ENCODE measurements around the gene DRAM1.
"Not testable (repeated sequence)": the region's sequence is repeated elsewhere in the genome, so short reads cannot be mapped to it uniquely, and the experiment has no call there.

Gene DRAM1

DNA sequence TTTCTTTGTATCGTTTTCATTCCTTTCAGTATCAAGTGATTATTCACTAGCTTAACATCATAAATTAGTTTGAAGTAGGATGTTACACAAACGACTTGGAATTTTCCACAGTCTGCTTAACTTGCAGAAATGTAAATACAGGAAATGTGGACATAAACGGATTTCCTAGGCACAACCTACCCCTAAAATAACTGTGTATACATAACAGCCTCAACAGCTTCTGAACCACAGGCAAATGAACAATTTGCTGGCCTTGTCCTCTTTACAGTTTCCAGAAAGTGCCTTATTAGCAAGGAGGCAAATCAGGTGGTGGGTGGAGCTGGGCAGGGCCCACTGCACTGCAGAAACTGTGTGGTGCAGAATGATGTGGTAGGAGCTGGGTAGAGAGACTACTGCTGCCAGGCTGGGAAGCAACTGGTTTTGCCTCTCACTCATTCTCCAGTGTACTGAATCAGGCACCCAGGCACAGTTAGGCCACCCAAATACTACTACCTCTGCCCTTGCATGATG is 14.1 kb downstream of the DRAM1 start:
- no peak for DNase-seq (ENCODE audit: low read depth, low spot score)
- H3K27ac ChIP-seq, result peak overlapping the region; percentile 45

DNA sequence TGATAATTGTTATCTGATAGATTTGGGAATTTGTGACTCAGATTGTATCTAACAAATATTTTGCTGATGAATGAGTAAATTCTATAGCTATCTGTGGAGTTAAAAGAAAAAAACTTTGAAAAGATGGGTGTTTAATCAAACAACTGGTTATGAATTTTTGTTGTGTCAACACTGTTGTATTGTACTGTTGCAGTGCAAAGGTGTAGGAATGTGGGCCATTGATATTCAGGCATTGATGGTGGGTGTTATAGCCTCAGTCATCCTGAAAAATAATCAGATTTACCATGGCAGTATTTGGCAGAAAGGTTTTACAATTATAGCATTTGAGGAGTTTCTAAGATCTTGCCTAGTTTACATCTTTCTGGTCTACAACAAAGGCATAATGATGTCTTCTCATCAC is 15.4 kb downstream of the DRAM1 start:
- H3K27ac ChIP-seq, result no peak overlapping the region
- no peak for DNase-seq (ENCODE audit: low read depth, low spot score)

DNA sequence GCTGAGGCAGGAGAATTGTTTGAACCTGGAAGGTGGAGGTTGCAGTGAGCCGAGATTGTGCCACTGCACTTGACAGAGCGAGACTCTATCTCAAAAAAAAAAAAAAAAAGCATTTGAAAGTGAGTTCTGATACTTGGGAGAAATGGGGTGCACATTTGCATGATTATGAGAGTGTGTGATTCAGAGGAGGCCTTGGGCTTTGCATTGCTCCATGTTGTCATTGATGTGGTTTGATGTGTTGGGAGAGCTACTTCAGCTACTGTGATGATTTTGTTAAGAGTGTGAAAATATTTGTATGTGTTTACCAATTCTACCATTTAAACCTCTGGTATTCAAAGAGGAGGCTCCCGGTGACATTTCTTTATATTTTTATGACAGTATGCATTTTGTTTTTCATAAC is 24.4 kb downstream of the DRAM1 start:
- no peak overlapping the region for H3K27ac ChIP-seq
- DNase-seq (ENCODE audit: low read depth, low spot score), result no peak

DNA sequence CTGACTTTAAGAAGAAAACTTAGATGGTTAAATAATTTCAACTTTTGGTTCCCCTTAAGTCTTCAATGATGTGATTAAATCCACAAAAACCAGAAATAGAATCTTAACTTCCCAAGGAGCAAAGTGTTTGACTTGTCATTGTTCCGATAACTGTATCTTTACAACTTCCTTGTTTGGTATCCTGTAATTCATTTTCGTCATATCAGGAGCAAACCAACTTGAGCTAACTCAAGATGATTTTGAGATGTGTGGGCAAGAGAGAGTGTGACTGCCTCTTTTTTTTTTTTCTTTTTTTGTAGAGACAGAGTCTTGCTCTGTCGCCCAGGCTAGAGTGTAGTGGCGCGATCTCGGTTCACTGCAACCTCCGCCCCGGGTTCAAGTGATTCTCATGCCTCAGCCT is 25.3 kb downstream of the DRAM1 start:
- no peak overlapping the region for H3K27ac ChIP-seq
- DNase-seq (ENCODE audit: low read depth, low spot score), result no peak

DNA sequence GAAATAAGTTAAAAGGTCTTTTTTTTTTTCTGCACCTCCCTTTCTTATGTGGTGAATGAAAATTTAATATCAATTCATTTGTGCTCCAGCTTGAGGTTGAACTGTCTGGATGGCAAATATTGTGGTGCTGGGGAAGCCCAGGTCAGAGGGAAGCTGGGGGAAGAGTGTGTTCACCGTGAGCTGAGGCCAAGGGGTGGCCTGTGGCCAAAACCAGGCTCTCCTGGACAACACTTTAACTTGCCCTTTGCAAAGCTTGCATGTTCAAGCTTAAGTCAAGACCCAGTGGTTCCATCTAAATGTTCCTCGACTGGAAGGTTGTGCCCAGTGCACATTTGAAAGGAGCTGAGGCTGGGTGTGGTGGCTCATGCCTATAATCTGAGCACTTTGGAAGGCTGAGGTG is 28.8 kb downstream of the DRAM1 start:
- H3K27ac ChIP-seq, result no peak overlapping the region
- DNase-seq (ENCODE audit: low read depth, low spot score), result no peak

DNA sequence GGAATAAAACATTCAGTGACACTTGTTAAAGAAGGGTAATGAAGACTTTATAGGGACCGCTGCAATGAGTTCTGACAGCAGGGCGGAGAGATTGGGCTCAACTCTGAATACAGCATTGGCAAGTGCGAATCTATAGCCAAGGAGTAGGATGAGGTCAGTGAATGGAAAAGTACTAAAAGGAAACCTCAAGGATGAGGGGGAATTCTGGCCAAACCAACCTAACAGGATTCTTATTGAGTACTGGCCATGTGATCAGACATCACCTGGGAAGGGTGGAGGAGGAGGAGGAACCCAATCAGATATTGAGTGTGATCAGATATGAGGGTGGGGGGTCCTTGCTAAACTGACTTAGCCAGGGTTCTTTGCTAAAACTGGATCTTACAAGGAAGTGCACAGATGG is 31.0 kb downstream of the DRAM1 start:
- no peak for DNase-seq (ENCODE audit: low read depth, low spot score)
- H3K27ac ChIP-seq, result no peak overlapping the region

DNA sequence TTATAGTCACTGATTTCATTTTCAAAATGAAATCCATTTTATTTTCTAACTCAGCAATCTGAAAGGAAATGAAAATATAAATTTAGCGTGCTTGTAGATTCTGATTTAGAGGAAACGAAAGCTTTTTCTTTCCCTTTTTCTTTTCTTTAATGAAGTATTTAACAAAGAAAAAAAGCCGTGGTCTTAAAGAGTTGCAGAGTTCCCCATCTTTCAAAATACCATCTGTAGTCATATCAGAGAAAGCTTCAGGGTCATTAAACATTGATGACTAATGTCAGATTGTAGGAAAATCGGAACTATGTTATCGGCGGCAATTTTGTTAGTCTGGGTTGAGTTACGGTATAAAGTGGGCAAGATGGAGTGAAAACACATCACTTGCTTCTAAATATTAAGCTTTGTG is 32.3 kb downstream of the DRAM1 start:
- no peak overlapping the region for H3K27ac ChIP-seq
- no peak for DNase-seq (ENCODE audit: low read depth, low spot score)

DNA sequence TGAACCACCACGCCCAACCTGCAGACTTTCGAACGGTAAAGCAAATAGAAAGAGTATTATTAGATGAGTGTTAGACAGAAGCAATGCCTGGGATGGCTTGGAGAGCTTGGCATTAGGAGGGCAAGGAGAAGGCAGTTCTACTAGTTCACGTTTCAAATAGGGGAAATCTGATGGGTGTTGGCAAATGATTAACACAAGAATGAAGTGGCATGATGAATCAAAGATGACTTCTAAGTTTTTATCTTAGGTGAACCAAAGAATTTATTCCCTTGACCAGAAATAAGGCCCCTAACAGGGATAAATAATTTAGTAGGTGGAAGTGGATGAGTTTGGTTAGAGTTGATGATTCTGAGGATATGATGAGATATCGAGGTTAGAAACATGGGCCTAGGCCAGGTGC is 38.5 kb downstream of the DRAM1 start:
- no peak overlapping the region for H3K27ac ChIP-seq
- no peak for DNase-seq (ENCODE audit: low read depth, low spot score)

DNA sequence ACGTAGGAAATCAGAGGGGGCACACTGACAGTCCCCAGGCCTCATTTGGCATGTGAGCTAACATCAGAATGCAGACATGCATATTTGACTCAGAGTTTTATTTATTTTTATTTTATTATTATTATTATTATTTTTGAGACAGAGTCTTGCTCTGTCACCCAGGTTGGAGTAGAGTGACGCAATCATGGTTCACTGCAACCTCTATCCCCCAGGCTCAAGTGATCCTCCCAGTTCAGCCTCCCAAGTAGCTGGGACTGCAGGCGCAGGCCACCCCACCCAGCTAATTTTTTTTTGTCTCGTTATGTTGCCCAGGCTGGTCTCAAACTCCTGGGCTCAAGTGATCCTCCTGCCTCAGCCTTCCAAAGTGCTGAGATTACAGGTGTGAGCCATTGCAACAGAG is 41.4 kb downstream of the DRAM1 start:
- H3K27ac ChIP-seq; DNase-seq (ENCODE audit: low read depth, low spot score): not testable (repeated sequence)

DNA sequence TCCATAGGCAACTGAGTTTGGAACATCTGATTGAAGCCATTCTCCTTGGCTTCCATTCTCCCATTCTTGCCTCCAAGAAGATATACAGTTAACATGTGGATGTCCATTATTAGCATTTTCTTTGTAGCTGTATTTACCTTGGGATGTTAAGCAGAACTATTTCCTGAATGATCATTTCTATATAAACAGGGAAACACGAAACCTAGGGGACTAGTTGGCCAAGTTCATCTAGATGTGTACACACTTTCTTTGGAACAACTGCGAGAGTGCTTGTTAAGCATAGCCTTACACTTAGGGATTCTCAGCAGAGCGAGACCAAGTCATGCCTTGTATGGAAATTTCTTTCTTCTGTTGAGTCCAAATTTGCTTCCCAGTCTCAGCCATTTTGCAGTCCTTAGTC is 42.1 kb downstream of the DRAM1 start:
- no peak for DNase-seq (ENCODE audit: low read depth, low spot score)
- no peak overlapping the region for H3K27ac ChIP-seq

DNA sequence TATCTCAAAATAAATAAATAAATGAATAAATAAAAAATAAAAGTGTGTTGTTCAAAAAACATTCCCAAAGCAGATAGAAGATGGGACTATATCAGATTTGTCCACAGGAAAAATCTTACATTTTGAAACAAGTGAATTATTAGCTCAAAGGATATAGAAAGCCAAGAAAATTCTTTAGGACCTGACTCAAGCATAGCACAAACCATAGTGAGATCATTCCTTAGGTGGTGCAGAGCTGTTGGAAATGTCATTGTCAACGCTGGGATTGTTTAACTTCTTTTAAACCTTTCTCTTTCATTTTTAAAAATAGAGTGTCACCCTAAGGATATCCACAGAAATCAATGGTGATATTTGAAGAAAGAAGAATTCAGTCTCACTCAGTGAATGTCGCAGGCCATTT is 43.5 kb downstream of the DRAM1 start:
- H3K27ac ChIP-seq, result no peak overlapping the region
- no peak for DNase-seq (ENCODE audit: low read depth, low spot score)

DNA sequence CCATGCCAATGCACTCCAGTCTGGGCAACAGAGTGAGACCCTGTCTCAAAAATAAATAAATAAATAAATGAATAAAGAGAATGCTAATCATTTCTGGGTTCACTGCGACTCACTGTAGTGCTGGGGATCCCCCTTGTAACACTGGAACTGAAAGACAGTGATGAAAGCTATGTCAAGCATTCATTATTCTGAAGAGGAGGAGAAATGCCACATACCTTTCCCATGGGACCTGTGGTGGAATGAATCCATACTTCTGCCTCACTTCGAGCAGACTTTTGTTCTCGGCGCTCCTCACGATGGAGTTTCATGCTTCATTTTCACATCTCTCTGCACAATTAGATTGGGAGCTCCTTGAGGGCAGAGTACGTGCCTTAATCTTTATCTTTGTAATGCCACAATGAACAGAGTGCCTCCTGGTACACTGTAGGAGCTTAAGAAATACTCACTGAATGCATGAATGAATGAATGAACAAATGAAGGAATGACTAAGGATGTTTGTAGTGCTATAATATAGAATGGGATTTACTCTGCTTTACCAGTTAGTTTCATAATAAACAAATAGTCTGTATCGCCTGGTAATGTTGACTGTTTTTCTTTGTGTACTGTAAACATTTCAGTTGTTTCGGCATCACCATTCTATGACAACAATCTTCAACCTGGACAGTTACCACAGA is 45.8 kb downstream of the DRAM1 start:
- no peak for DNase-seq (ENCODE audit: low read depth, low spot score)

DNA sequence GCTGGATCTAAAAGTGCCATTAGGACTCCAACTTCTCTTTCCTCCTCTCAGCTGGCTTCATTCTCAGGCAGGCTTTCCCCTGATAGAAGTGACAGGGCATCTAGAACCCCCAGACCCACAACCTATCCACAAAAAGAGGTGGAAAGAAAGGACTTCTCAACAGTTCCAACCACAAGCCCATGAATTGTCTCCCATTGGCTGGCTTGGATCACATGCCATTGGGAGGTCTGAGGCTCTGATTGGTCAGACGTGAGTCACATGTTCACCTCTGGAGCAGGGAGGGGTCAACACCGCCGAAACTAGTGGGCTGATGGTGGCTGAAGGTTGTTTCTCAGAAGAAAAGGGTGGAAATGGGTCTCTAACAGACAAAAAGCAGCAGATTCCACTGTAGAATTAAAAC is 47.2 kb downstream of the DRAM1 start:
- no peak overlapping the region for H3K27ac ChIP-seq
- no peak for DNase-seq (ENCODE audit: low read depth, low spot score)

More for the DNA sequence above, 45.8 kb downstream of the DRAM1 start:
- H3K27ac ChIP-seq, result no peak overlapping the region

DNA sequence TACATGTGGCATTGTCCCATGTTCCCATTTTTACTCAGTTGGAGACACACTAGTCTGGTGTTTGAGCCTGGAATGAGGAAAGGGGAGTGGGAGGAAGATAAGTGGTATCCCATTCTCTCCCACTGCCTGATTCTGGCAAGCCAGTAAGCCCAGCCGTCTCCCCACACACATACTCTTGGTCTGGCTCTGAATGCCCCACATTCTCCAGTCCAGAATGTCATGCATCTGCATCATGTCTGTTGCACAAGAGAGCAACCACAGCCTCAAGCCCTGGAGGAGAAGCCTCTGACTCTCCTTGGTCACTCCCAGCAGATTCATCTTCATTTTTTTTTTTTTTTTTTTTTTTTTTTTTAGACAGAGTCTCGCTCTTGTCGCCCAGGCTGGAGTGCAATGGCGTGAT is 48.0 kb downstream of the DRAM1 start:
- no peak overlapping the region for H3K27ac ChIP-seq
- peak; percentile 68 for DNase-seq (ENCODE audit: low read depth, low spot score)

DNA sequence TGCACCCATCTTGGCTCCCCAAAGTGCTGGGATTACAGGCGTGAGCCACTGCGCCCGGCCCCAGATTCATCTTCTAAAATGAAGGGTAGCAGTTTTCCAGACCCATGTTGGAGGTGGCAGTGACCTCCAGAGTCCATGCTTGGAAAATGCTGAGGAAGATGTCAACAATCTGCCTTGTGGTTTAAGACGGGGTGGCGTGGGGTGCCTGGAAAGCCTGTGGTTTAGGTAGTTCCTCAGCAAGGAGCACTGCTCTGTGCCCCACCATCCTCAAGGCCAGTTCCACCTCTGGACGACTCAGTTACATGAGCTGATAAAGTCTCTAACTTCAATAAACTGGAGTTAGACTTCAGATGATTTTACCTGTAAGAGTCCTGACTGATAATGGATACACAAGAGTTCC is 48.6 kb downstream of the DRAM1 start:
- no peak overlapping the region for H3K27ac ChIP-seq
- no peak for DNase-seq (ENCODE audit: low read depth, low spot score)

DNA sequence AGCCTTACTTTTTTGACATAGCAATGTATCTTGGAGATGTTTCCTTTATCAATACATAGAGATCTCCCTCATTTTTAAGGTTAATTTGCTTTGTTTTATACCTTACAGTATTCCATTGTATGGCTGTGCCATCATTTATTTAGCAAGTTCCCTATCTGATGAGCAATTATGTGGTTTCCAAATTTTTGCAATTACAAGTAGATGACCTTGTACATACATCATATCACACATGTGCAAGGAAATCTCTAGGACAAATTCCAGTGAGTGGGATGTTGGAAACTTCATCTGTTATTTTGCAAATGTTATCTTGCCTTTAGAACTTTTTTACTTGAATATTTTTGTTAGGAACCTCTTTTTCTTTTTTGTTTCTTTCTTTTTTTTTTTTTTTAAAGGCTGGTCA is 49.7 kb downstream of the DRAM1 start:
- H3K27ac ChIP-seq, result no peak overlapping the region
- no peak for DNase-seq (ENCODE audit: low read depth, low spot score)

DNA sequence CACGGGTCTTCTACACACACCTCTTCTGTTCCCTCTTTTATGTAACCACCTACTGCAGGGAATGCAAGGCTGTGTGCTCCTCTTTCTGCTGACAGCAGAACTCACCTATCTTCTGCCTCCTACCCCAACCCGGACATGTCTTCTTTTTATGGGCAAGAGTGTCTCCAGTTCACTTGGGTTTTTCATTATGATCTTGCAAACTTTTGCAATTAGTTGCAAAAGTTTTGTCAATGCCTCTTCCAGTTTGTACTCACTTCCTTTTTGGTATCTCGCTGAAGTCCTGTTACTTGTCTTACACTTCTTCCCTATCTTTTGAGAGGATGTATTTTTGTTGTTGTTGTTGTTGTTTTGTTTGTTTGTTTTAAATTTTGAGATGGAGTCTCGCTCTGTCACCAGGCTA is 50.6 kb downstream of the DRAM1 start:
- H3K27ac ChIP-seq, result no peak overlapping the region
- no peak for DNase-seq (ENCODE audit: low read depth, low spot score)

DNA sequence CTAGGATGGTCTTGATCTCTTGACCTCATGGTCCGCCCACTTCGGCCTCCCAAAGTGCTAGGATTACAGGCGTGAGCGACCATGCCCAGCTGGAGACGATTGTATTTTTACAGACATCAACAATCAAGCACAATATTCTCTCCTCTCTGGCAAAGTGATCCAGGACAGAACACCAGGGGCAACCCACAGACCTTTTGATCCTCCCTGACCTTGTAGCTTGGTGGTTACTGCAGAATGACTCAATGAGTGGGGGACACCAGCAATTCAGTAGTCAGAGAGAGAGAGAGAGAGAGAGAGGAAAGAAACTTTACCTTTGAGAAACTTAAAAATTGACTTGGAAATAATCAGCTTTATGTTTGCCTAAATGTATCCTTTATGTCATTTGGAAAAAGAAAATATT is 51.2 kb downstream of the DRAM1 start:
- DNase-seq (ENCODE audit: low read depth, low spot score), result no peak
- no peak overlapping the region for H3K27ac ChIP-seq

DNA sequence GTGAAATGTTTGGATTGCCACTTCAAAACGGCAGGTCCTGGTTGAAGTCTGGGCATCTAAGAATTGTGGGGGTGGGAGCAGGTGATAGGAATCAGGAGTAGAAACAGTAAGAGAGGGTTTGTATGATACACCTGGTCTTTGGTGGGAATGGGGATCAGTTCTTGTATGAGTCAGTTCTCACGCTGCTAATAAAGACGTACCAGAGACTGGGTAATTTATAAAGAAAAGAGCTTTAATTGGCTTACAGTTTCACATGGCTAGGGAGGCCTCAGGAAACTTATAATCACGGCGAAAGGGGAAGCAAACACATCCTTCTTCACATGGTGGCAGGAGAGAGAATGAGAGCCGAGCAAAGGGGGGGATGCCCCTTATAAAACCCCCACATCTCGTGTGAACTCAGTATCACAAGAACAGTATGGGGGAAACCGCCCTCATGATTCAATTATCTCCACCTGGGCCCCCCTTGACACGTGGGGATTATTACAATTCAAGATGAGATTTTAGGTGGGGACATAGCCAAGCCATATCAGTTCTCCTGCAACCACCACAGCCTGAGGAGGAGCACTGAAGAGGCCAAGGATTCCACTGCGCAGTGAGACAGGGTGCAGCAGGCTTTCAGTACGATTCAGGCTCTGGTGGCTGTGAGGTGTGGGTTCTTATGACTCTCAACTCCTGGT is 52.1 kb downstream of the DRAM1 start:
- no peak overlapping the region for H3K27ac ChIP-seq

DNA sequence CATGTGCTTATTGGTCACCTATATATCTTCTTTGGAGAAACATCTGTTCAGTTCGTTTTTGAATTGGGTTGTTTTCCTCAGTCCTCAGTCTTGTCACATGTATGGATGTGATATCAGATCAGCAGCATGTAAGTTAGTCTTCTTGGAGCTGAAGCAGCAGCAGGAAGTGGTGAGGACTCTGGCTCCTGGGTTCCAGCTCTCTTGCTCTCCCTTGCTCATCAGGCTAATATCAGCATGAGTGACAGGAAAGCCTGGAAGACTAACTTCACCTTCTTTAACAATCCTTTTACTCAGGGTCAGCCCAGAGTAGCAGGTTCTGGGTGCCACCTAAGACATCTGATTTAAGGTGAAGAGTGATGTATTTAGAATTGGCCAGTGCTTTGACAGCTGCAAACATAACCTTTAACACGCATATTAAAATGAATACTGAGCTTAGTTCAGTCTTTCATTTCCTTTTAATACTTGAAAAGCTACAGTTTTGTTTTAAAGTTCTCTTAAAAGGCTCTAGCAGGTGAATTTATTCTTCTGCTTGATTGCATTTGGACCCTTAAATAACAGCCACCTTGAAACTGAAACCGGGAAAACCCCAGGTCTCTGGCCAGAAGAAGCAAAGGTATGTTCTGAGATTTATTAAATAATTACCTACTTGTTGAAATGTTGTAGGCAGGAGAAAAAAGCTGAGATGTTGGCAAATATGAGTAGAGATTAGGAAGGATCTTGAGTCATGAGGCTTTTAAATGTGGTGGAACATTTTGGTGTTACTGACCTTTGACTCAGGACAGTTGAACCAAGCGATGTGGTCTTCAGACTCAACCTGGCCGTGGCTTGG is 54.3 kb downstream of the DRAM1 start:
- DNase-seq (ENCODE audit: low read depth, low spot score), result no peak
- H3K27ac ChIP-seq, result no peak overlapping the region

More for the DNA sequence above, 52.1 kb downstream of the DRAM1 start:
- no peak for DNase-seq (ENCODE audit: low read depth, low spot score)

DNA sequence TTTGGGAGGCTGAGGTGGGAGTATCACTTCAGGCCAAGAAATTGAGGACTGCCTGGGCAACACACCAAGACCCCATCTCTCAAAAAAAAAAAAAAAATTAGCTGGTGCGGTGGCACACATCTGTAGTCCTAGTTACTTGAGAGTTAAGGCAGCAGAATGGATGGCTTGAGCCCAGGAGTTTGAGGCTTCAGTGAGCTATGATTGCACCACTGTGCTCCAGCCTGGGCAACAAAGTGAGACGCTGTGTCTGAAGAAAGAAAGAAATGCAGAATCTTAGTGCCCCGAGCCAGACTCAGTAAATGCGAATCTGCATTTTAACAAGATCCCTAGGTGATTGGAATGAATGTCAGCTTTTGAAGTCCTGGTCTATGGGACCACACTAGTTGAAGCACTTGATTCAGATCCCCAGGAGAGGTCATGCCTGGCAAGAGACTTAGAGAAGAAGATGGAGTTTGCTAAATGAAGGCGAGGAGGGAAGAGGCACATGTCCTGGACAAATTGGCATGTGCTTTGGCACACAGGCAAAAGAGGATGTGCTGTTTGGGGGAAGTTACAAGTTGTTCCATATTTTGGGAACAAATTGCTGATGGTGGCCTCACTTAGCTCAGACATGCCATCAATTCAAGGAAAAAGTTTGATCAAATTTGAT is 56.6 kb downstream of the DRAM1 start:
- DNase-seq (ENCODE audit: low read depth, low spot score), result no peak
- no peak overlapping the region for H3K27ac ChIP-seq
